ENCODE data around the gene DHX16. TPM values are rescaled to one million over a fixed set of nuclear protein-coding genes. Genes with fewer than 3 reads are reported as not detected.
A peak's percentile ranks its signal among the peaks of the same experiment; 100 is the strongest.

Gene DHX16
- total and polyA plus RNA-seq, 2 of the 8 experiments (the other 6 are each of a cell fraction or from before 2014, with no cell fraction given) = 27.4 to 44.4 TPM

DNA sequence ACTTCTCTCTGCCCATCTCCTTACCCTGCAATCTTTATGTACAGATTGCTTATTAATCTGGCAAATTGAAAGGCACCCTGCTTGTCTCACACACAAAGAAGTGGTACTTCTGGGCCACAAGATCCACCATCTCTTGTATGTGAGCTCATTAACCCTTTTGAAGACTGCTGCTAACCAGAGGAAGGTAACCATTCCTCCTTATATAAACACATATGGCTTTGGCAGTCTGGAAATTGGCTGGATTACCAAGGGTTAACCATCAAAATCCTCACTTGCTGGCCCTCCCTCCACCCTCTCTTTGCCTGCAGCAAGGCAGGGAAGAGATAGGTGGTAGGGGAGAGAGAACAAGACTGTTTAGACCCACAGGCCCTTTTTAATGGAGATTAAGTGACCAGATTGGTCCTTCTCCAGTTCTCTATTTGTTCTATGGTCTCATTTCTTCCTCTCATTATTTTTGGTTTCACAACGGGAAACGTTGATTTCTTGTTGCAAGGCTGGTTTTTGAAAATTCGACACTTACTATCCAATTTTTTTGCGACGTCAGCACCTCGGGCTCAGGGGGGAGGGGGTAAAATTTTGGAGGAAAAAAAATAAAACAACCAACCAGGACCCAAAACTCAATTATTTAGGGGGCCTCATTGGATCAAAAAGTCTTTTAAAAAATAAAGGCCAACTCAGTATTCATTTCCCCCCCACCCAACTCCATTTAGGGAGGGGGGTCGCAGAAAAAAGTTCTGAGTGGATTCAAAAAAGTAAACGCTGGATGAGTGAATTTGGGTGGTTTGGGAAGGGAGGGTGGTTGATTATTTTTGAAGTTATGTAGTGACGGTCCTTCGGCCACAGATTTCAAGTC is 56.6 kb downstream of the DHX16 start (continued):
- TF ChIP-seq, protein P1, sequence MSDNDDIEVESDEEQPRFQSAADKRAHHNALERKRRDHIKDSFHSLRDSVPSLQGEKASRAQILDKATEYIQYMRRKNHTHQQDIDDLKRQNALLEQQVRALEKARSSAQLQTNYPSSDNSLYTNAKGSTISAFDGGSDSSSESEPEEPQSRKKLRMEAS (IDR thresholded peaks at IDR 0.05) = no peak
- TF ChIP-seq BRCA1 (IDR thresholded peaks at IDR 0.05; ENCODE audit: low read depth, low read length) (no peak), TBP (IDR thresholded peaks at IDR 0.05; ENCODE audit: low read depth, low read length) (peak; percentile 43; the same call in 1 of the 2 replicates), GTF2F1 (IDR thresholded peaks at IDR 0.05; ENCODE audit: borderline replicate concordance, low read depth, low read length) (no peak), CBX5 (IDR thresholded peaks at IDR 0.05; ENCODE audit: low read depth, low read length) (no peak), SP4 (IDR thresholded peaks at IDR 0.05; ENCODE audit: low read length) (no peak; the same call in 1 of the 2 replicates), SIX5 (IDR thresholded peaks at IDR 0.05; ENCODE audit: low read depth, low read length) (no peak), HDAC6 (IDR thresholded peaks at IDR 0.05; ENCODE audit: low read depth, low read length) (no peak), KDM1A (IDR thresholded peaks at IDR 0.05; ENCODE audit: borderline replicate concordance, low read length) (no peak), SP2 (IDR thresholded peaks at IDR 0.05; ENCODE audit: low read length) (no peak; the same call in 1 of the 2 replicates), SIRT6 (IDR thresholded peaks at IDR 0.05; ENCODE audit: low read length) (no peak), GABPA (IDR thresholded peaks at IDR 0.05; ENCODE audit: borderline replicate concordance, insufficient read depth, low read length) (no peak), MAFK (IDR thresholded peaks at IDR 0.05; ENCODE audit: low read depth, low read length) (peak; percentile 70), TAF7 (optimal IDR thresholded peaks at IDR 0.05; ENCODE audit: borderline replicate concordance, low read depth, low read length) (peak; percentile 82), BCL11A (IDR thresholded peaks at IDR 0.05; ENCODE audit: low read depth in 2 of 2, low read length in 2 of 2) (no peak), SP1 (IDR thresholded peaks at IDR 0.05; ENCODE audit: low read depth, low read length) (no peak), CBX8 (IDR thresholded peaks at IDR 0.05; ENCODE audit: borderline replicate concordance, low read depth, low read length) (no peak), HDAC2 (IDR thresholded peaks at IDR 0.05; ENCODE audit: borderline replicate concordance in 1 of 2, low read depth in 2 of 2, low read length in 2 of 2) (no peak), RFX5 (IDR thresholded peaks at IDR 0.05; ENCODE audit: borderline replicate concordance, low read depth, low read length) (no peak), POLR2A (IDR thresholded peaks at IDR 0.05; ENCODE audit: control extremely low read depth in 1 of 2, low read depth in 2 of 2, low read length in 2 of 2) (peak; percentile 2 to 85; a peak in 2 of 3 replicates), CTBP2 (IDR thresholded peaks at IDR 0.05; ENCODE audit: borderline replicate concordance, insufficient read depth, insufficient read length, low read length) (no peak), SUZ12 (IDR thresholded peaks at IDR 0.05; ENCODE audit: low read length) (no peak), CREB1 (IDR thresholded peaks at IDR 0.05) (no peak)
- TF ChIP-seq, protein P2, sequence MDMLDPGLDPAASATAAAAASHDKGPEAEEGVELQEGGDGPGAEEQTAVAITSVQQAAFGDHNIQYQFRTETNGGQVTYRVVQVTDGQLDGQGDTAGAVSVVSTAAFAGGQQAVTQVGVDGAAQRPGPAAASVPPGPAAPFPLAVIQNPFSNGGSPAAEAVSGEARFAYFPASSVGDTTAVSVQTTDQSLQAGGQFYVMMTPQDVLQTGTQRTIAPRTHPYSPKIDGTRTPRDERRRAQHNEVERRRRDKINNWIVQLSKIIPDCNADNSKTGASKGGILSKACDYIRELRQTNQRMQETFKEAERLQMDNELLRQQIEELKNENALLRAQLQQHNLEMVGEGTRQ (IDR thresholded peaks at IDR 0.05; ENCODE audit: low read length) = peak; percentile 21; the same call in 1 of the 2 replicates

Data from H1 (cell line).